H1 (cell line): ENCODE results near the gene TMEM150B. TPM values are rescaled to one million over a fixed set of nuclear protein-coding genes. Genes with fewer than 3 reads are reported as not detected.

Experiments
- polyA plus RNA-seq, 7 experiments: library from polyadenylated mRNA; depleted of rRNA in 3 of 7; stranded (reverse) in 5 of 7; unstranded in 2 of 7; fragments of >200 nt in 5 of 7; fragments of 200-250 nt in 2 of 7; gene quantifications; 1 replicate in 5 of 7; 2 replicates in 1 of 7; 4 replicates in 1 of 7; pipeline versions ENCODE4 v1.2.1 to v1.2.3, GENCODE V29; 2011 to 2013; ENCODE audit warnings: missing spikeins in 2 of 7, mixed read lengths in 2 of 7
- total RNA-seq: library from RNA; stranded (reverse); fragmentation: NEBNext Ultra II Directional; extraction: Animal tissue kit (Norgen Biotek cat#: 25700); gene quantifications from 2 replicates; pipeline ENCODE4 v1.2.1, GENCODE V29; 2021

The TMEM150B gene
- total and polyA plus RNA-seq, 2 of the 8 experiments (the other 6 are each of a cell fraction or from before 2014, with no cell fraction given): 0.41 to 0.91 TPM

Other genes with a start within 250 kb of the TMEM150B start
- 30.2 and 37.0 TPM in 2 replicates for gene EPS8L1, start 249.5 kb downstream of the TMEM150B start, total RNA-seq
- gene EPS8L1, start 249.5 kb downstream of the TMEM150B start, polyA plus RNA-seq (2011; rRNA removed): 19.8 and 33.6 TPM in 2 replicates
- 71.5 and 88.8 TPM in 2 replicates for gene PPP1R12C, start 207.7 kb downstream of the TMEM150B start, total RNA-seq
- 31.7 and 49.5 TPM in 2 replicates for gene PPP1R12C, start 207.7 kb downstream of the TMEM150B start, polyA plus RNA-seq (2011; rRNA removed)
- 107 and 115 TPM in 2 replicates for gene TNNT1, start 176.1 kb downstream of the TMEM150B start, total RNA-seq
- gene TNNT1, start 176.1 kb downstream of the TMEM150B start, polyA plus RNA-seq (2011; rRNA removed): 69.6 and 97.9 TPM in 2 replicates
- 16.6 and 16.9 TPM in 2 replicates for gene TNNI3, start 167.6 kb downstream of the TMEM150B start, total RNA-seq
- gene TNNI3, start 167.6 kb downstream of the TMEM150B start, polyA plus RNA-seq (2011; rRNA removed): 56.0 and 67.9 TPM in 2 replicates
- gene DNAAF3, start 158.7 kb downstream of the TMEM150B start, total RNA-seq: 5.4 and 5.7 TPM in 2 replicates
- 8.0 and 13.8 TPM in 2 replicates for gene DNAAF3, start 158.7 kb downstream of the TMEM150B start, polyA plus RNA-seq (2011; rRNA removed)
- gene SYT5, start 145.1 kb downstream of the TMEM150B start, total RNA-seq: 0.35 and 0.99 TPM in 2 replicates
- gene SYT5, start 145.1 kb downstream of the TMEM150B start, polyA plus RNA-seq (2011; rRNA removed): 0.67 and 1.6 TPM in 2 replicates
- gene PTPRH, start 115.8 kb downstream of the TMEM150B start, total RNA-seq: 0.21 and 0.30 TPM in 2 replicates
- 0.39 and 1.1 TPM in 2 replicates for gene PTPRH, start 115.8 kb downstream of the TMEM150B start, polyA plus RNA-seq (2011; rRNA removed)
- gene TMEM86B, start 96.6 kb downstream of the TMEM150B start, total RNA-seq: 2.0 and 2.1 TPM in 2 replicates
- gene TMEM86B, start 96.6 kb downstream of the TMEM150B start, polyA plus RNA-seq (2011; rRNA removed): 2.9 and 4.2 TPM in 2 replicates
- gene PPP6R1, start 66.3 kb downstream of the TMEM150B start, total RNA-seq: 74.4 and 75.6 TPM in 2 replicates
- gene PPP6R1, start 66.3 kb downstream of the TMEM150B start, polyA plus RNA-seq (2011; rRNA removed): 36.4 and 52.5 TPM in 2 replicates
- gene HSPBP1, start 45.2 kb downstream of the TMEM150B start, total RNA-seq: 63.4 and 68.8 TPM in 2 replicates
- 100 and 111 TPM in 2 replicates for gene HSPBP1, start 45.2 kb downstream of the TMEM150B start, polyA plus RNA-seq (2011; rRNA removed)
- 32.7 and 33.6 TPM in 2 replicates for gene BRSK1, start 41.3 kb downstream of the TMEM150B start, total RNA-seq
- 27.6 and 55.2 TPM in 2 replicates for gene BRSK1, start 41.3 kb downstream of the TMEM150B start, polyA plus RNA-seq (2011; rRNA removed)
- 31.5 and 33.4 TPM in 2 replicates for gene KMT5C, start 14.5 kb upstream of the TMEM150B start, total RNA-seq
- gene KMT5C, start 14.5 kb upstream of the TMEM150B start, polyA plus RNA-seq (2011; rRNA removed): 24.9 and 59.4 TPM in 2 replicates
- gene COX6B2, start 29.4 kb upstream of the TMEM150B start, total RNA-seq: 6.4 and 6.5 TPM in 2 replicates
- gene COX6B2, start 29.4 kb upstream of the TMEM150B start, polyA plus RNA-seq (2011; rRNA removed): 4.9 and 12.2 TPM in 2 replicates
- gene GARIN5B, start 37.9 kb upstream of the TMEM150B start, total RNA-seq: not detected in 2 replicates
- 0.03 and 0.05 TPM in 2 replicates for gene GARIN5B, start 37.9 kb upstream of the TMEM150B start, polyA plus RNA-seq (2011; rRNA removed)
- gene IL11, start 45.1 kb upstream of the TMEM150B start, total RNA-seq: 1.6 and 2.8 TPM in 2 replicates
- gene IL11, start 45.1 kb upstream of the TMEM150B start, polyA plus RNA-seq (2011; rRNA removed): 1.7 and 2.7 TPM in 2 replicates
- 1.4 TPM in 1 of 2 replicates, not detected in the other for gene TMEM190, start 51.5 kb upstream of the TMEM150B start, total RNA-seq
- gene TMEM190, start 51.5 kb upstream of the TMEM150B start, polyA plus RNA-seq (2011; rRNA removed): 1.6 and 4.5 TPM in 2 replicates
- gene TMEM238, start 59.0 kb upstream of the TMEM150B start, total RNA-seq: 3.8 and 3.9 TPM in 2 replicates
- gene TMEM238, start 59.0 kb upstream of the TMEM150B start, polyA plus RNA-seq (2011; rRNA removed): 0.49 and 0.53 TPM in 2 replicates
- 2,123 and 2,232 TPM in 2 replicates for gene RPL28, start 60.6 kb upstream of the TMEM150B start, total RNA-seq
- 6,692 and 8,402 TPM in 2 replicates for gene RPL28, start 60.6 kb upstream of the TMEM150B start, polyA plus RNA-seq (2011; rRNA removed)
- gene UBE2S, start 82.4 kb upstream of the TMEM150B start, total RNA-seq: 398 and 402 TPM in 2 replicates
- 466 and 530 TPM in 2 replicates for gene UBE2S, start 82.4 kb upstream of the TMEM150B start, polyA plus RNA-seq (2011; rRNA removed)
- gene SHISA7, start 118.0 kb upstream of the TMEM150B start, total RNA-seq: 0.98 and 1.0 TPM in 2 replicates
- gene SHISA7, start 118.0 kb upstream of the TMEM150B start, polyA plus RNA-seq (2011; rRNA removed): 0.76 and 1.1 TPM in 2 replicates
- 96.9 and 106 TPM in 2 replicates for gene ISOC2, start 136.3 kb upstream of the TMEM150B start, total RNA-seq
- gene ISOC2, start 136.3 kb upstream of the TMEM150B start, polyA plus RNA-seq (2011; rRNA removed): 152 and 195 TPM in 2 replicates
- gene C19orf85, start 139.4 kb upstream of the TMEM150B start, total RNA-seq: 3.2 and 3.6 TPM in 2 replicates
- gene C19orf85, start 139.4 kb upstream of the TMEM150B start, polyA plus RNA-seq (2011; rRNA removed): 2.2 and 3.3 TPM in 2 replicates
- gene ZNF628, start 151.3 kb upstream of the TMEM150B start, total RNA-seq: 10.8 and 12.9 TPM in 2 replicates
- 1.7 and 4.5 TPM in 2 replicates for gene ZNF628, start 151.3 kb upstream of the TMEM150B start, polyA plus RNA-seq (2011; rRNA removed)
- 69.1 and 71.2 TPM in 2 replicates for gene NAT14, start 159.8 kb upstream of the TMEM150B start, total RNA-seq
- gene NAT14, start 159.8 kb upstream of the TMEM150B start, polyA plus RNA-seq (2011; rRNA removed): 47.1 and 79.5 TPM in 2 replicates
- gene SSC5D, start 163.1 kb upstream of the TMEM150B start, total RNA-seq: 1.7 and 2.3 TPM in 2 replicates
- 0.39 and 0.72 TPM in 2 replicates for gene SSC5D, start 163.1 kb upstream of the TMEM150B start, polyA plus RNA-seq (2011; rRNA removed)
- 3.9 and 4.1 TPM in 2 replicates for gene SBK2, start 211.8 kb upstream of the TMEM150B start, total RNA-seq
- 3.2 and 7.4 TPM in 2 replicates for gene SBK2, start 211.8 kb upstream of the TMEM150B start, polyA plus RNA-seq (2011; rRNA removed)
- gene SBK3, start 220.2 kb upstream of the TMEM150B start, total RNA-seq: 0.76 and 0.94 TPM in 2 replicates
- gene SBK3, start 220.2 kb upstream of the TMEM150B start, polyA plus RNA-seq (2011; rRNA removed): 1.5 and 2.8 TPM in 2 replicates